Breast epithelium (tissue), 3 donors: ENCODE measurements around the gene AMT.

Experiments
- CTCF ChIP-seq, 3 donors: fragments of 450-650 bp; IDR thresholded peaks; one replicate each; pipeline ENCODE4 v1.5.1; 2016 to 2017; ENCODE audit warnings: antibody characterized with exemption in 3 of 3, mild to moderate bottlenecking in 3 of 3, moderate library complexity in 3 of 3
- POLR2AphosphoS5 ChIP-seq, 3 donors: sonication (generic); formaldehyde crosslinking; IDR thresholded peaks; one replicate each; pipeline ENCODE4 v1.6.1; 2017; ENCODE audit warnings: antibody characterized with exemption in 3 of 3

GRCh38 chr3:49469037-49469935 is 47.0 kb upstream of the AMT start:
- TF ChIP-seq CTCF (IDR thresholded peaks at IDR 0.05): peak in 1 of 3 donors; percentile 9
- TF ChIP-seq POLR2AphosphoS5 (IDR thresholded peaks at IDR 0.05): peak in 2 of 3 donors; percentile 28 to 34
